T-cell (primary cell): ENCODE results near the gene SGSM1. TPM values are rescaled to one million over a fixed set of nuclear protein-coding genes. Genes with fewer than 3 reads are reported as not detected.

Experiments
- ATAC-seq, 4 experiments: fragments of 200-7000 bp in 3 of 4; fragments of 150-1000 bp in 1 of 4; cut with Tn5 transposase; replicated peaks in 1 of 4; 1 replicate in 3 of 4; 2 replicates in 1 of 4; pipeline ENCODE4 v1.10.0; 2021; ENCODE audit warnings: moderate library complexity in 3 of 4, mild to moderate bottlenecking in 2 of 4, moderate number of reproducible peaks in 1 of 4
- CTCF ChIA-PET, 2 donors: fragments of 300-600 bp; sonication (Branson Sonifier 250); formaldehyde crosslinking; loops; one replicate each; lab custom pipeline; 2022; ENCODE audit warnings: antibody characterized with exemption in 2 of 2; lab: Charles Lee
- POLR2A ChIA-PET, 2 donors: fragments of 300-600 bp; sonication (Branson Sonifier 250); formaldehyde crosslinking; loops; one replicate each; lab custom pipeline; 2022; ENCODE audit warnings: antibody characterized with exemption in 2 of 2; lab: Charles Lee
- DNase-seq, 35 experiments: peaks; one replicate each; pipeline versions ENCODE4 v3.0.0 to v3.0.0-alpha.2; 2013 to 2023
- H3K27ac ChIP-seq: one replicate; pipeline ENCODE4 v1.5.1; 2013; ENCODE audit warnings: low read length
- H3K27me3 ChIP-seq, 2 experiments: replicated peaks in 1 of 2; 1 replicate in 1 of 2; 2 replicates in 1 of 2; pipeline versions ENCODE4 v1.6.1 to v1.7.0; 2013; ENCODE audit warnings: low read length in 1 of 2, mixed read lengths in 1 of 2; ENCODE audit not compliant: control insufficient read depth in 2 of 2, insufficient read depth in 2 of 2; ENCODE audit errors: extremely low read depth in 1 of 2
- H3K36me3 ChIP-seq, 2 donors: 1 replicate in 1 of 2; 2 replicates in 1 of 2; pipeline versions ENCODE4 v1.6.1 to v1.7.0; 2013; ENCODE audit warnings: low read length in 1 of 2; ENCODE audit not compliant: control insufficient read depth in 2 of 2, insufficient read depth in 1 of 2; ENCODE audit errors: extremely low read depth in 1 of 2
- H3K4me1 ChIP-seq, 2 experiments: 1 replicate in 1 of 2; 2 replicates in 1 of 2; pipeline versions ENCODE4 v1.6.1 to v1.7.0; 2013; ENCODE audit warnings: low read length in 2 of 2, mixed read lengths in 1 of 2; ENCODE audit not compliant: insufficient read depth in 2 of 2, control insufficient read depth in 1 of 2; ENCODE audit errors: extremely low read depth in 1 of 2
- H3K4me3 ChIP-seq, 2 donors: 1 replicate in 1 of 2; 2 replicates in 1 of 2; pipeline versions ENCODE4 v1.5.1 to v1.7.0; 2013; ENCODE audit warnings: mild to moderate bottlenecking in 2 of 2, low read length in 1 of 2, moderate library complexity in 1 of 2; ENCODE audit not compliant: control insufficient read depth in 1 of 2; ENCODE audit errors: extremely low read depth in 1 of 2
- H3K9me3 ChIP-seq: 2 replicates; pipeline ENCODE4 v1.7.0; 2013
- H3K27ac Mint-ChIP-seq, 2 donors: one replicate each; pipeline ENCODE4 v1.8.0; 2020 to 2021; ENCODE audit warnings: mild to moderate bottlenecking in 2 of 2, mixed read lengths in 2 of 2
- H3K27me3 Mint-ChIP-seq, 2 donors: one replicate each; pipeline ENCODE4 v1.8.0; 2021 to 2022; ENCODE audit warnings: mixed read lengths in 2 of 2
- H3K36me3 Mint-ChIP-seq: one replicate; pipeline ENCODE4 v1.8.0; 2021; ENCODE audit warnings: mixed read lengths
- H3K4me1 Mint-ChIP-seq, 3 donors: one replicate each; pipeline ENCODE4 v1.8.0; 2020 to 2022; ENCODE audit warnings: mixed read lengths in 3 of 3, mild to moderate bottlenecking in 1 of 3
- H3K4me3 Mint-ChIP-seq, 3 donors: one replicate each; pipeline ENCODE4 v1.8.0; 2020 to 2022; ENCODE audit warnings: mild to moderate bottlenecking in 3 of 3, mixed read lengths in 3 of 3, moderate library complexity in 3 of 3
- H3K9me3 Mint-ChIP-seq, 3 donors: one replicate each; pipeline ENCODE4 v1.8.0; 2020 to 2022; ENCODE audit warnings: mixed read lengths in 3 of 3
- WGBS: methylation state at CpG from one replicate; pipeline ENCODE4 v1.1.5; 2013; ENCODE audit warnings: missing lambda C conversion rate; ENCODE audit not compliant: insufficient coverage; 5-methylcytosine and 5-hydroxymethylcytosine counted together
- total RNA-seq, 35 experiments: library from RNA in 6 of 35; stranded (reverse) in 6 of 35; fragments of 120-200 nt in 1 of 35; gene quantifications; one replicate each; pipeline versions ENCODE4 v1.2.1 to v1.2.4 and lab custom pipeline; 2013 to 2026

Gene SGSM1
- total RNA-seq, 5 donors from 2014 or later (not counting 1 experiment from before 2014, with no cell fraction given) = 0.82 to 2.1 (median 1.7) TPM

GRCh38 chr22:24953384-24954113 is 147.5 kb downstream of the SGSM1 start:
- WGBS = 12% methylated on average over 45 of the region's 47 CpGs
- Mint-ChIP-seq H3K4me3 (peak overlapping the region; percentile 63 to 82 (median 71)), H3K36me3 (no peaks in the 10 kb centered on the region), H3K27ac (no peak overlapping the region), H3K9me3 (no peaks in the 10 kb centered on the region), H3K4me1 (peaks cover 12 to 26% (median 14%) of the 10 kb centered on the region in 3 donors), H3K27me3 (peaks cover 44 to 52% of the 10 kb centered on the region in 2 donors)
- Histone ChIP-seq H3K9me3 (no peaks in the 10 kb centered on the region), H3K27me3 (peaks cover 2 to 55% of the 10 kb centered on the region in 2 experiments), H3K27ac (no peak overlapping the region), H3K4me3 (no peak overlapping the region), H3K4me1 (peaks cover 2 to 22% of the 10 kb centered on the region in 2 experiments), H3K36me3 (no peaks in the 10 kb centered on the region)
- ChIA-PET CTCF (no interaction called here), POLR2A (no interaction called here)
- ATAC-seq (no peak), DNase-seq (peak in 1 of 35 experiments; percentile 16)

GRCh38 chr22:24954114-24954463 is 148.1 kb downstream of the SGSM1 start:
- H3K4me1 ChIP-seq = peaks cover 2 to 22% of the 10 kb centered on the region in 2 experiments
- POLR2A ChIA-PET = no interaction called here
- peaks cover 12 to 26% (median 14%) of the 10 kb centered on the region in 3 donors for H3K4me1 Mint-ChIP-seq
- no peak overlapping the region for H3K27ac ChIP-seq
- no peak overlapping the region for H3K4me3 ChIP-seq
- peaks cover 39 to 47% of the 10 kb centered on the region in 2 donors for H3K27me3 Mint-ChIP-seq
- no peak for DNase-seq
- no peaks in the 10 kb centered on the region for H3K36me3 Mint-ChIP-seq
- no peak for ATAC-seq
- peaks cover 2 to 53% of the 10 kb centered on the region in 2 experiments for H3K27me3 ChIP-seq
- no peak overlapping the region for H3K27ac Mint-ChIP-seq
- peak overlapping the region; percentile 39 to 82 (median 59) for H3K4me3 Mint-ChIP-seq
- no peaks in the 10 kb centered on the region for H3K9me3 ChIP-seq
- H3K9me3 Mint-ChIP-seq = no peaks in the 10 kb centered on the region
- CTCF ChIA-PET = no interaction called here
- H3K36me3 ChIP-seq = no peaks in the 10 kb centered on the region
- 100% methylated on average over 2 of the region's 4 CpGs for WGBS

GRCh38 chr22:24954856-24955255 is 148.8 kb downstream of the SGSM1 start:
- Mint-ChIP-seq H3K36me3 (no peaks in the 10 kb centered on the region), H3K9me3 (no peaks in the 10 kb centered on the region), H3K4me3 (no peak overlapping the region), H3K4me1 (peaks cover 12 to 26% (median 14%) of the 10 kb centered on the region in 3 donors), H3K27me3 (peaks cover 33 to 41% of the 10 kb centered on the region in 2 donors), H3K27ac (no peak overlapping the region)
- H3K27ac ChIP-seq = no peak overlapping the region
- peaks cover 2 to 22% of the 10 kb centered on the region in 2 experiments for H3K4me1 ChIP-seq
- no peaks in the 10 kb centered on the region for H3K36me3 ChIP-seq
- POLR2A ChIA-PET = no interaction called here
- H3K4me3 ChIP-seq = no peak overlapping the region
- peaks cover 2 to 53% of the 10 kb centered on the region in 2 experiments for H3K27me3 ChIP-seq
- H3K9me3 ChIP-seq = no peaks in the 10 kb centered on the region
- 98% methylated on average over 6 of the region's 8 CpGs for WGBS
- no peak for DNase-seq
- no peak for ATAC-seq
- CTCF ChIA-PET = no interaction called here

- H3K4me3 Mint-ChIP-seq = no peak overlapping the region
- ChIA-PET POLR2A (no interaction called here), CTCF (no interaction called here)
- DNase-seq = no peak
- no peaks in the 10 kb centered on the region for H3K9me3 Mint-ChIP-seq
- no peak for ATAC-seq
- Histone ChIP-seq H3K36me3 (no peaks in the 10 kb centered on the region), H3K9me3 (no peaks in the 10 kb centered on the region), H3K27ac (no peak overlapping the region), H3K27me3 (peaks cover 2 to 35% of the 10 kb centered on the region in 2 experiments), H3K4me1 (peaks cover 2 to 16% of the 10 kb centered on the region in 2 experiments), H3K4me3 (no peak overlapping the region)
- H3K27me3 Mint-ChIP-seq = peaks cover 18 to 27% of the 10 kb centered on the region in 2 donors
- H3K36me3 Mint-ChIP-seq = no peaks in the 10 kb centered on the region
- H3K27ac Mint-ChIP-seq = no peak overlapping the region
- H3K4me1 Mint-ChIP-seq = peaks cover 8 to 14% (median 8%) of the 10 kb centered on the region in 3 donors
- 60% methylated on average over 1 of the region's 2 CpGs for WGBS
These were observed 151.0 kb downstream of the SGSM1 start for GRCh38 chr22:24957043-24957442.

DNA sequence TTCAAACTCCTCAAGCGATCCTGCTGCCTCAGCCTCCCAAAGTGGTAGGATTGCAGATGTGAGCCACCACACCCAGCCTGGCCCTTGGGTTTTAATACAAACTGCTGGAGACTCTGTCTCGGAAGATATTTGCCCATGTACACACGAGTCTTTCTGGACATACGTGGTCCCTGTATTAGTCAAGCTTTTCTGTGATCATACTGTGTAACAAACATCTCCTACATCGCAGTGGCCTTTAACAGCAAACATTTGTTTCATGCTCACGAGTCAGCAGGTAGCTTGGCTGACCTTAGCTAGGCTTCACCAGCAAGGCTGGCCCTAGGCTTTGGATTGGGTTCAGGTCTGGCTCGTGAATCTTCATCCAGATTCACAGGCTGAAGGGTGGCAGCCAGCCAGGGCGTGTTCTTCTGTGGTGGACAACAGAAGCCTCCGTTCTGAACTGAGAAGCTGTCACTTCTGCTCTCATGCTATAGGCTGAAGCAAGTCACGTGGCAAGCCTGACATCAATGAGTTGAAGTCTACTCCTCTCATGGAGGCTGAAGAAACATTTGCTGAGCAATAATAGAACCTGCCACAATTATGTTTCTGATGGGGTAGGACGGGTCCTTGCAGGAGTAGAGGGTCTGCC is 155.3 kb downstream of the SGSM1 start:
- Mint-ChIP-seq H3K36me3 (no peaks in the 10 kb centered on the region), H3K27me3 (peaks cover 0 to 3% of the 10 kb centered on the region in 2 donors), H3K4me1 (peaks cover 0 to 2% (median 0%) of the 10 kb centered on the region in 3 donors), H3K4me3 (no peak overlapping the region), H3K27ac (no peak overlapping the region), H3K9me3 (no peaks in the 10 kb centered on the region)
- Histone ChIP-seq H3K4me1 (no peaks in the 10 kb centered on the region), H3K27ac (no peak overlapping the region), H3K9me3 (no peaks in the 10 kb centered on the region), H3K27me3 (peaks cover 0 to 2% of the 10 kb centered on the region in 2 experiments), H3K4me3 (no peak overlapping the region), H3K36me3 (no peaks in the 10 kb centered on the region)
- WGBS = 74% methylated on average over 11 of the region's 11 CpGs
- ATAC-seq = no peak
- POLR2A ChIA-PET = no interaction called here
- no peak for DNase-seq
- CTCF ChIA-PET = no interaction called here

DNA sequence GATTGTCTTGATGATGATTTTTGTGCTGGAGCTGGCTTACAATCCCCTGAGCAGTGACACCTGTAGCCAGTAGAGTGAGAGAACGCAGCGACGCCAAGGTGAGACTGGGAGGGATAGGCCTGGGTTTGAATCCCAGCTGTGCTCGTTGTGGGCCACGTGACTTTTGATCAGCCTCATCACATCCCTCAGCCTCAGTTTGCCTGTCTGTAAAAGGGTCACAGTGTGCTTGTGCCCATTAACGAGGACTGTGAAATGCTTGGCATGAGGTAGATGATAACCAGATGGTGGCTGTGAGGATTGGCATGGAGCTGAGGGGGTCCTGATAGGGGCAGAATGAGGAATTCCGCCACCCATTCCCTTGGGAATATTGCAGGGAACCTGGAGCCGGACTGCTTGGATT is 156.1 kb downstream of the SGSM1 start:
- DNase-seq (no peak), ATAC-seq (no peak)
- Histone ChIP-seq H3K36me3 (no peaks in the 10 kb centered on the region), H3K4me1 (no peaks in the 10 kb centered on the region), H3K4me3 (no peak overlapping the region), H3K9me3 (no peaks in the 10 kb centered on the region), H3K27ac (no peak overlapping the region), H3K27me3 (no peaks in the 10 kb centered on the region)
- 93% methylated on average over 7 of the region's 8 CpGs for WGBS
- ChIA-PET CTCF (no interaction called here), POLR2A (no interaction called here)
- Mint-ChIP-seq H3K27ac (no peak overlapping the region), H3K27me3 (peaks cover 0 to 3% of the 10 kb centered on the region in 2 donors), H3K4me1 (peaks cover 0 to 2% (median 0%) of the 10 kb centered on the region in 3 donors), H3K36me3 (no peaks in the 10 kb centered on the region), H3K9me3 (no peaks in the 10 kb centered on the region), H3K4me3 (no peak overlapping the region)
